ENCODE measurements around the gene SYMPK.
A peak's percentile ranks its signal among the peaks of the same experiment; 100 is the strongest.

The SYMPK gene

DNA sequence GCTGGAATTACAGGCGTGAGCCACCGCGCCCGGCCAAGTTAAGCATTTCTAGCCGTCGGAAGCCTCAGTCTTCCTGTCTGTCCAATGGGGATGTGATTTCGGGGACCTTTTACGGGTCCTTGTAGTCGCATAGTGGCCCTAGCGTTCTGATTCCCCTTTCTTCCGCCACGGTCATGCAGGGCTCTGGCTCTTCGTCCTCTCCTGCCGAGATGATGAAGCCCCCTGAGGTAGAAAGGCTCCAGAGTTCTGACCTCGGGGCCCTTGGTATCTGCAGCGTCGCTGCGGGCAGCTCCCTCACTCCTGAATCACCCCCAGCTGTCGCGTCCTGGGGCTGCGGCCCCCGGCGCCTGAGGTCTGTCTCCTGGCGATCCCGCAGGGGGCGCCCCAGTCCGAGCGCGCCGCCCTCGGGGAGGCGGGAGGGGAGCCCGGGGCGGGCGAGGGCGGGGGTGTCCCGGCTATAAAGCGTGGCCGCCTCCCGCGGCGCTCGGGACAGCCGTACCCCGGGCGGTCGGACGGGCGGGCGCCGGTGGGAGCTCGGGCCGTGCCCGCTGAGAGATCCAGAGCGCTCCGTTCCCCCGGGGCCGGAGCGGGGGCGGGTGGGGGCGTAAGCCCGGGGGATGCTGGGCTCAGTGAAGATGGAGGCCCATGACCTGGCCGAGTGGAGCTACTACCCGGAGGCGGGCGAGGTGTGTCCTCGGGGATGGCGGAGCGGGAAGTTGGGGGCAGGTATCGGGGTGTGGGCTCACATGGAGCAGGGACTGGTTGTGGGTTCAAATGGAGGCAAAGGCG lies 1.1 kb upstream of the SYMPK start, which contains the start of gene FOXA3 (continued):
- TF ChIP-seq, protein P1, sequence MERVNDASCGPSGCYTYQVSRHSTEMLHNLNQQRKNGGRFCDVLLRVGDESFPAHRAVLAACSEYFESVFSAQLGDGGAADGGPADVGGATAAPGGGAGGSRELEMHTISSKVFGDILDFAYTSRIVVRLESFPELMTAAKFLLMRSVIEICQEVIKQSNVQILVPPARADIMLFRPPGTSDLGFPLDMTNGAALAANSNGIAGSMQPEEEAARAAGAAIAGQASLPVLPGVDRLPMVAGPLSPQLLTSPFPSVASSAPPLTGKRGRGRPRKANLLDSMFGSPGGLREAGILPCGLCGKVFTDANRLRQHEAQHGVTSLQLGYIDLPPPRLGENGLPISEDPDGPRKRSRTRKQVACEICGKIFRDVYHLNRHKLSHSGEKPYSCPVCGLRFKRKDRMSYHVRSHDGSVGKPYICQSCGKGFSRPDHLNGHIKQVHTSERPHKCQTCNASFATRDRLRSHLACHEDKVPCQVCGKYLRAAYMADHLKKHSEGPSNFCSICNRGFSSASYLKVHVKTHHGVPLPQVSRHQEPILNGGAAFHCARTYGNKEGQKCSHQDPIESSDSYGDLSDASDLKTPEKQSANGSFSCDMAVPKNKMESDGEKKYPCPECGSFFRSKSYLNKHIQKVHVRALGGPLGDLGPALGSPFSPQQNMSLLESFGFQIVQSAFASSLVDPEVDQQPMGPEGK (tag by site-specific recombination; IDR thresholded peaks at IDR 0.05): peak; percentile 64
- no peak for TF ChIP-seq ZNF133 (tag by site-specific recombination; IDR thresholded peaks at IDR 0.05)
- TF ChIP-seq ZNF184 (tag by site-specific recombination; IDR thresholded peaks at IDR 0.05): no peak
- TF ChIP-seq, protein P2, sequence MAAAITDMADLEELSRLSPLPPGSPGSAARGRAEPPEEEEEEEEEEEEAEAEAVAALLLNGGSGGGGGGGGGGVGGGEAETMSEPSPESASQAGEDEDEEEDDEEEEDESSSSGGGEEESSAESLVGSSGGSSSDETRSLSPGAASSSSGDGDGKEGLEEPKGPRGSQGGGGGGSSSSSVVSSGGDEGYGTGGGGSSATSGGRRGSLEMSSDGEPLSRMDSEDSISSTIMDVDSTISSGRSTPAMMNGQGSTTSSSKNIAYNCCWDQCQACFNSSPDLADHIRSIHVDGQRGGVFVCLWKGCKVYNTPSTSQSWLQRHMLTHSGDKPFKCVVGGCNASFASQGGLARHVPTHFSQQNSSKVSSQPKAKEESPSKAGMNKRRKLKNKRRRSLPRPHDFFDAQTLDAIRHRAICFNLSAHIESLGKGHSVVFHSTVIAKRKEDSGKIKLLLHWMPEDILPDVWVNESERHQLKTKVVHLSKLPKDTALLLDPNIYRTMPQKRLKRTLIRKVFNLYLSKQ (tag by site-specific recombination; IDR thresholded peaks at IDR 0.05; ENCODE audit: borderline replicate concordance): no peak
- TF ChIP-seq, protein P3, sequence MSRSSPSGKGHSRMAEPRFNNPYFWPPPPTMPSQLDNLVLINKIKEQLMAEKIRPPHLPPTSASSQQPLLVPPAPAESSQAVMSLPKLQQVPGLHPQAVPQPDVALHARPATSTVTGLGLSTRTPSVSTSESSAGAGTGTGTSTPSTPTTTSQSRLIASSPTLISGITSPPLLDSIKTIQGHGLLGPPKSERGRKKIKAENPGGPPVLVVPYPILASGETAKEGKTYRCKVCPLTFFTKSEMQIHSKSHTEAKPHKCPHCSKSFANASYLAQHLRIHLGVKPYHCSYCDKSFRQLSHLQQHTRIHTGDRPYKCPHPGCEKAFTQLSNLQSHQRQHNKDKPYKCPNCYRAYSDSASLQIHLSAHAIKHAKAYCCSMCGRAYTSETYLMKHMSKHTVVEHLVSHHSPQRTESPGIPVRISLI (tag by site-specific recombination; IDR thresholded peaks at IDR 0.05): no peak
- TF ChIP-seq KLF16 (tag by site-specific recombination; IDR thresholded peaks at IDR 0.05): no peak
- no peak for TF ChIP-seq ZNF544 (tag by site-specific recombination; IDR thresholded peaks at IDR 0.05)
- peak; percentile 25; the same call in 1 of the 2 replicates for TF ChIP-seq ZNF623 (tag by site-specific recombination; IDR thresholded peaks at IDR 0.05)
- TF ChIP-seq ZNF677 (tag by site-specific recombination; IDR thresholded peaks at IDR 0.05): no peak
- TF ChIP-seq ZNF2 (tag by site-specific recombination; IDR thresholded peaks at IDR 0.05): no peak
- TF ChIP-seq, protein P4, sequence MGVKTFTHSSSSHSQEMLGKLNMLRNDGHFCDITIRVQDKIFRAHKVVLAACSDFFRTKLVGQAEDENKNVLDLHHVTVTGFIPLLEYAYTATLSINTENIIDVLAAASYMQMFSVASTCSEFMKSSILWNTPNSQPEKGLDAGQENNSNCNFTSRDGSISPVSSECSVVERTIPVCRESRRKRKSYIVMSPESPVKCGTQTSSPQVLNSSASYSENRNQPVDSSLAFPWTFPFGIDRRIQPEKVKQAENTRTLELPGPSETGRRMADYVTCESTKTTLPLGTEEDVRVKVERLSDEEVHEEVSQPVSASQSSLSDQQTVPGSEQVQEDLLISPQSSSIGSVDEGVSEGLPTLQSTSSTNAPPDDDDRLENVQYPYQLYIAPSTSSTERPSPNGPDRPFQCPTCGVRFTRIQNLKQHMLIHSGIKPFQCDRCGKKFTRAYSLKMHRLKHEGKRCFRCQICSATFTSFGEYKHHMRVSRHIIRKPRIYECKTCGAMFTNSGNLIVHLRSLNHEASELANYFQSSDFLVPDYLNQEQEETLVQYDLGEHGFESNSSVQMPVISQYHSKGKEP (tag by site-specific recombination; IDR thresholded peaks at IDR 0.05): peak; percentile 22; the same call in 1 of the 2 replicates
- no peak; the same call in 1 of the 2 replicates for TF ChIP-seq ZNF660 (tag by site-specific recombination; IDR thresholded peaks at IDR 0.05)
- TF ChIP-seq, protein P5, sequence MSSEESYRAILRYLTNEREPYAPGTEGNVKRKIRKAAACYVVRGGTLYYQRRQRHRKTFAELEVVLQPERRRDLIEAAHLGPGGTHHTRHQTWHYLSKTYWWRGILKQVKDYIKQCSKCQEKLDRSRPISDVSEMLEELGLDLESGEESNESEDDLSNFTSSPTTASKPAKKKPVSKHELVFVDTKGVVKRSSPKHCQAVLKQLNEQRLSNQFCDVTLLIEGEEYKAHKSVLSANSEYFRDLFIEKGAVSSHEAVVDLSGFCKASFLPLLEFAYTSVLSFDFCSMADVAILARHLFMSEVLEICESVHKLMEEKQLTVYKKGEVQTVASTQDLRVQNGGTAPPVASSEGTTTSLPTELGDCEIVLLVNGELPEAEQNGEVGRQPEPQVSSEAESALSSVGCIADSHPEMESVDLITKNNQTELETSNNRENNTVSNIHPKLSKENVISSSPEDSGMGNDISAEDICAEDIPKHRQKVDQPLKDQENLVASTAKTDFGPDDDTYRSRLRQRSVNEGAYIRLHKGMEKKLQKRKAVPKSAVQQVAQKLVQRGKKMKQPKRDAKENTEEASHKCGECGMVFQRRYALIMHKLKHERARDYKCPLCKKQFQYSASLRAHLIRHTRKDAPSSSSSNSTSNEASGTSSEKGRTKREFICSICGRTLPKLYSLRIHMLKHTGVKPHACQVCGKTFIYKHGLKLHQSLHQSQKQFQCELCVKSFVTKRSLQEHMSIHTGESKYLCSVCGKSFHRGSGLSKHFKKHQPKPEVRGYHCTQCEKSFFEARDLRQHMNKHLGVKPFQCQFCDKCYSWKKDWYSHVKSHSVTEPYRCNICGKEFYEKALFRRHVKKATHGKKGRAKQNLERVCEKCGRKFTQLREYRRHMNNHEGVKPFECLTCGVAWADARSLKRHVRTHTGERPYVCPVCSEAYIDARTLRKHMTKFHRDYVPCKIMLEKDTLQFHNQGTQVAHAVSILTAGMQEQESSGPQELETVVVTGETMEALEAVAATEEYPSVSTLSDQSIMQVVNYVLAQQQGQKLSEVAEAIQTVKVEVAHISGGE (tag by site-specific recombination; conservative IDR thresholded peaks at IDR 0.05; ENCODE audit: low read depth): no peak
- no peak for TF ChIP-seq ZSCAN23 (tag by site-specific recombination; IDR thresholded peaks at IDR 0.05)
- TF ChIP-seq, protein P6, sequence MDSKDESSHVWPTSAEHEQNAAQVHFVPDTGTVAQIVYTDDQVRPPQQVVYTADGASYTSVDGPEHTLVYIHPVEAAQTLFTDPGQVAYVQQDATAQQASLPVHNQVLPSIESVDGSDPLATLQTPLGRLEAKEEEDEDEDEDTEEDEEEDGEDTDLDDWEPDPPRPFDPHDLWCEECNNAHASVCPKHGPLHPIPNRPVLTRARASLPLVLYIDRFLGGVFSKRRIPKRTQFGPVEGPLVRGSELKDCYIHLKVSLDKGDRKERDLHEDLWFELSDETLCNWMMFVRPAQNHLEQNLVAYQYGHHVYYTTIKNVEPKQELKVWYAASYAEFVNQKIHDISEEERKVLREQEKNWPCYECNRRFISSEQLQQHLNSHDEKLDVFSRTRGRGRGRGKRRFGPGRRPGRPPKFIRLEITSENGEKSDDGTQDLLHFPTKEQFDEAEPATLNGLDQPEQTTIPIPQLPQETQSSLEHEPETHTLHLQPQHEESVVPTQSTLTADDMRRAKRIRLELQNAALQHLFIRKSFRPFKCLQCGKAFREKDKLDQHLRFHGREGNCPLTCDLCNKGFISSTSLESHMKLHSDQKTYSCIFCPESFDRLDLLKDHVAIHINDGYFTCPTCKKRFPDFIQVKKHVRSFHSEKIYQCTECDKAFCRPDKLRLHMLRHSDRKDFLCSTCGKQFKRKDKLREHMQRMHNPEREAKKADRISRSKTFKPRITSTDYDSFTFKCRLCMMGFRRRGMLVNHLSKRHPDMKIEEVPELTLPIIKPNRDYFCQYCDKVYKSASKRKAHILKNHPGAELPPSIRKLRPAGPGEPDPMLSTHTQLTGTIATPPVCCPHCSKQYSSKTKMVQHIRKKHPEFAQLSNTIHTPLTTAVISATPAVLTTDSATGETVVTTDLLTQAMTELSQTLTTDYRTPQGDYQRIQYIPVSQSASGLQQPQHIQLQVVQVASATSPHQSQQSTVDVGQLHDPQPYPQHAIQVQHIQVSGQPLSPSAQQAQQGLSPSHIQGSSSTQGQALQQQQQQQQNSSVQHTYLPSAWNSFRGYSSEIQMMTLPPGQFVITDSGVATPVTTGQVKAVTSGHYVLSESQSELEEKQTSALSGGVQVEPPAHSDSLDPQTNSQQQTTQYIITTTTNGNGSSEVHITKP (tag by site-specific recombination; IDR thresholded peaks at IDR 0.05): no peak
- no peak for TF ChIP-seq ZNF626 (tag by site-specific recombination; IDR thresholded peaks at IDR 0.05)
- TF ChIP-seq, protein P7, sequence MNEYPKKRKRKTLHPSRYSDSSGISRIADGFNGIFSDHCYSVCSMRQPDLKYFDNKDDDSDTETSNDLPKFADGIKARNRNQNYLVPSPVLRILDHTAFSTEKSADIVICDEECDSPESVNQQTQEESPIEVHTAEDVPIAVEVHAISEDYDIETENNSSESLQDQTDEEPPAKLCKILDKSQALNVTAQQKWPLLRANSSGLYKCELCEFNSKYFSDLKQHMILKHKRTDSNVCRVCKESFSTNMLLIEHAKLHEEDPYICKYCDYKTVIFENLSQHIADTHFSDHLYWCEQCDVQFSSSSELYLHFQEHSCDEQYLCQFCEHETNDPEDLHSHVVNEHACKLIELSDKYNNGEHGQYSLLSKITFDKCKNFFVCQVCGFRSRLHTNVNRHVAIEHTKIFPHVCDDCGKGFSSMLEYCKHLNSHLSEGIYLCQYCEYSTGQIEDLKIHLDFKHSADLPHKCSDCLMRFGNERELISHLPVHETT (tag by site-specific recombination; IDR thresholded peaks at IDR 0.05): no peak
- 0 out of 2 replicates have a peak, but pooled peaks have one; percentile 23 for TF ChIP-seq YY2 (tag by site-specific recombination; IDR thresholded peaks at IDR 0.05)
- TF ChIP-seq, protein P8, sequence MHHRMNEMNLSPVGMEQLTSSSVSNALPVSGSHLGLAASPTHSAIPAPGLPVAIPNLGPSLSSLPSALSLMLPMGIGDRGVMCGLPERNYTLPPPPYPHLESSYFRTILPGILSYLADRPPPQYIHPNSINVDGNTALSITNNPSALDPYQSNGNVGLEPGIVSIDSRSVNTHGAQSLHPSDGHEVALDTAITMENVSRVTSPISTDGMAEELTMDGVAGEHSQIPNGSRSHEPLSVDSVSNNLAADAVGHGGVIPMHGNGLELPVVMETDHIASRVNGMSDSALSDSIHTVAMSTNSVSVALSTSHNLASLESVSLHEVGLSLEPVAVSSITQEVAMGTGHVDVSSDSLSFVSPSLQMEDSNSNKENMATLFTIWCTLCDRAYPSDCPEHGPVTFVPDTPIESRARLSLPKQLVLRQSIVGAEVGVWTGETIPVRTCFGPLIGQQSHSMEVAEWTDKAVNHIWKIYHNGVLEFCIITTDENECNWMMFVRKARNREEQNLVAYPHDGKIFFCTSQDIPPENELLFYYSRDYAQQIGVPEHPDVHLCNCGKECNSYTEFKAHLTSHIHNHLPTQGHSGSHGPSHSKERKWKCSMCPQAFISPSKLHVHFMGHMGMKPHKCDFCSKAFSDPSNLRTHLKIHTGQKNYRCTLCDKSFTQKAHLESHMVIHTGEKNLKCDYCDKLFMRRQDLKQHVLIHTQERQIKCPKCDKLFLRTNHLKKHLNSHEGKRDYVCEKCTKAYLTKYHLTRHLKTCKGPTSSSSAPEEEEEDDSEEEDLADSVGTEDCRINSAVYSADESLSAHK (tag by site-specific recombination; IDR thresholded peaks at IDR 0.05): no peak
- no peak for TF ChIP-seq ZNF311 (tag by site-specific recombination; IDR thresholded peaks at IDR 0.05; ENCODE audit: borderline replicate concordance)

All from HEK293 (cell line).